Dermis microvascular lymphatic vessel endothelial cell (primary cell): ENCODE results near the gene TMX1. TPM values are rescaled to one million over a fixed set of nuclear protein-coding genes. Genes with fewer than 3 reads are reported as not detected.
A peak's percentile ranks its signal among the peaks of the same experiment; 100 is the strongest.

Experiments used
- DNase-seq, 2 donors: peaks; one replicate each; pipeline versions ENCODE4 v3.0.0 to v3.0.0-alpha.2; 2010; ENCODE audit warnings: low read depth in 2 of 2
- total RNA-seq: library from RNA; depleted of rRNA; stranded (reverse); fragments of >200 nt; gene quantifications from 2 replicates; pipeline ENCODE4 v1.2.1, GENCODE V29; 2014

TMX1 gene
- total RNA-seq, 1 donor from 2014 or later, result 43.3 TPM

GRCh38 chr14:51242545-51243490, 2.8 kb downstream of the TMX1 start:
- no peak for DNase-seq

GRCh38 chr14:51244591-51244990, 4.5 kb downstream of the TMX1 start:
- DNase-seq, result no peak

- DNase-seq, result no peak
These were observed 6.0 kb downstream of the TMX1 start for GRCh38 chr14:51246032-51246431.

- DNase-seq, result no peak
These were observed 8.3 kb downstream of the TMX1 start for GRCh38 chr14:51248016-51248987.

GRCh38 chr14:51251486-51251885, 11.4 kb downstream of the TMX1 start:
- DNase-seq, result no peak

GRCh38 chr14:51253880-51254279, 13.8 kb downstream of the TMX1 start:
- no peak for DNase-seq

- no peak for DNase-seq
These were observed 18.2 kb downstream of the TMX1 start for GRCh38 chr14:51258280-51258679.

- DNase-seq, result no peak
These were observed 18.7 kb downstream of the TMX1 start for GRCh38 chr14:51258788-51259187.

- DNase-seq, result no peak
These were observed 20.2 kb downstream of the TMX1 start for GRCh38 chr14:51260225-51260624.

- DNase-seq, result no peak
These were observed 21.1 kb downstream of the TMX1 start for GRCh38 chr14:51261151-51261550.

GRCh38 chr14:51262868-51263267, 22.8 kb downstream of the TMX1 start:
- no peak for DNase-seq

- DNase-seq, result no peak
These were observed 29.6 kb downstream of the TMX1 start for GRCh38 chr14:51269634-51270033.

GRCh38 chr14:51276605-51277004, 36.6 kb downstream of the TMX1 start:
- no peak for DNase-seq

GRCh38 chr14:51277753-51278415, 37.8 kb downstream of the TMX1 start:
- DNase-seq, result no peak

GRCh38 chr14:51282517-51282916, 42.5 kb downstream of the TMX1 start:
- DNase-seq, result no peak

- peak; percentile 88 to 91 for DNase-seq
These were observed 43.5 kb downstream of the TMX1 start for GRCh38 chr14:51283402-51284085.

GRCh38 chr14:51284241-51284640, 44.2 kb downstream of the TMX1 start:
- no peak for DNase-seq

GRCh38 chr14:51285120-51285519, 45.1 kb downstream of the TMX1 start:
- no peak for DNase-seq

GRCh38 chr14:51289169-51289568, 49.1 kb downstream of the TMX1 start:
- DNase-seq, result no peak

- DNase-seq, result no peak
These were observed 50.1 kb downstream of the TMX1 start for GRCh38 chr14:51290132-51290531.

- DNase-seq, result no peak
These were observed 51.0 kb downstream of the TMX1 start for GRCh38 chr14:51291016-51291415.
